GM12878 (cell line): ENCODE measurements around the gene MSX1. TPM values are rescaled to one million over a fixed set of nuclear protein-coding genes. Genes with fewer than 3 reads are reported as not detected.

Source experiments
- ATF7 ChIP-seq: fragments of 450-650 bp; IDR thresholded peaks from 2 replicates; pipeline ENCODE4 v1.6.1; 2016; ENCODE audit warnings: low read depth, mild to moderate bottlenecking
- BCL3 ChIP-seq: IDR thresholded peaks from 2 replicates; pipeline ENCODE4 v1.6.1; 2011; ENCODE audit warnings: borderline replicate concordance, low read depth, mild to moderate bottlenecking, moderate library complexity, low read length; ENCODE audit not compliant: insufficient read depth, poor library complexity, severe bottlenecking
- CBX3 ChIP-seq: fragments of 200-600 bp; sonication (generic); IDR thresholded peaks from 2 replicates; pipeline ENCODE4 v1.6.1; 2016; ENCODE audit warnings: low read depth, borderline replicate concordance
- CEBPZ ChIP-seq: fragments of 150-350 bp; IDR thresholded peaks from 2 replicates; pipeline ENCODE4 v1.6.1; 2016; ENCODE audit warnings: low read depth, low read length
- EZH2 ChIP-seq: IDR thresholded peaks from 2 replicates; pipeline ENCODE4 v1.6.1; 2012; ENCODE audit warnings: low read depth, mild to moderate bottlenecking, control low read depth, inconsistent platforms, low read length, borderline replicate concordance; ENCODE audit not compliant: control insufficient read depth
- MXI1 ChIP-seq: fragments of 150-350 bp; IDR thresholded peaks from 2 replicates; pipeline ENCODE4 v1.6.1; 2011; ENCODE audit warnings: low read depth, mild to moderate bottlenecking, inconsistent platforms, low read length, improper control_type of control experiment
- NR2F1 ChIP-seq: fragments of 450-650 bp; conservative IDR thresholded peaks from 2 replicates; pipeline ENCODE4 v1.6.1; 2017; ENCODE audit warnings: mild to moderate bottlenecking
- RELB ChIP-seq: fragments of 450-650 bp; IDR thresholded peaks from 2 replicates; pipeline ENCODE4 v1.6.1; 2017; ENCODE audit warnings: low read depth, mild to moderate bottlenecking, moderate library complexity
- SP1 ChIP-seq: IDR thresholded peaks from one replicate; pipeline ENCODE4 v1.6.1; 2011; ENCODE audit warnings: low read depth, low read length
- TBL1XR1 ChIP-seq: IDR thresholded peaks from 2 replicates; pipeline ENCODE4 v1.6.1; 2012; ENCODE audit warnings: low read depth, low read length, improper control_type of control experiment
- USF1 ChIP-seq: IDR thresholded peaks from 2 replicates; pipeline ENCODE4 v1.6.1; 2011; ENCODE audit warnings: borderline replicate concordance, low read depth, mild to moderate bottlenecking, moderate library complexity, mixed read lengths, low read length; ENCODE audit not compliant: insufficient read depth; ENCODE audit errors: extremely low read length
- ZNF207 ChIP-seq: fragments of 450-650 bp; IDR thresholded peaks from 2 replicates; pipeline ENCODE4 v1.6.1; 2014; ENCODE audit warnings: antibody characterized with exemption, mild to moderate bottlenecking, borderline replicate concordance
- ZNF384 ChIP-seq: IDR thresholded peaks from 2 replicates; pipeline ENCODE4 v1.6.1; 2012; ENCODE audit warnings: low read depth, mild to moderate bottlenecking, low read length, improper control_type of control experiment, borderline replicate concordance
- polyA plus RNA-seq, 11 experiments: library from polyadenylated mRNA; depleted of rRNA in 4 of 11; unstranded in 6 of 11; stranded (reverse) in 5 of 11; fragments of >200 nt; fragmentation: Nextera tagmentation in 4 of 11; fragmentation: Illumina TruSeq in 1 of 11; extraction: Ambion mirVana in 4 of 11; extraction: Trizol in 1 of 11; gene quantifications; 1 replicate in 1 of 11; 2 replicates in 10 of 11; pipeline versions ENCODE4 v1.2.1 to v1.2.3, GENCODE V29; 2011 to 2016; ENCODE audit warnings: inconsistent platforms in 2 of 11, missing spikeins in 2 of 11, low read depth in 1 of 11
- total RNA-seq, 4 experiments: library from RNA; depleted of rRNA in 3 of 4; stranded (reverse); fragments of >200 nt in 3 of 4; fragmentation: Illumina TruSeq in 1 of 4; extraction: Trizol in 1 of 4; gene quantifications; 2 replicates each; pipeline versions ENCODE4 v1.2.1 to v1.2.3, GENCODE V29; 2013 to 2021

MSX1 gene
- total and polyA plus RNA-seq, 10 of the 15 experiments (the other 5 are each of a cell fraction or from before 2014, with no cell fraction given) = 0.04 to 0.56 (median 0.15) TPM; not detected in 2

- TF ChIP-seq CEBPZ = no peak
- TF ChIP-seq BCL3 = no peak
- no peak for TF ChIP-seq SP1
- TF ChIP-seq CBX3 = no peak
- no peak for TF ChIP-seq EZH2
- TF ChIP-seq ZNF384 = no peak
- no peak for TF ChIP-seq ZNF207
- TF ChIP-seq MXI1 = no peak
- no peak for TF ChIP-seq TBL1XR1
- no peak for TF ChIP-seq ATF7
- TF ChIP-seq NR2F1 = no peak
- no peak for TF ChIP-seq RELB
- TF ChIP-seq USF1 = no peak
- TF ChIP-seq, all 136 proteins: peak for 0
Observed at GRCh38 chr4:4875147-4875546, 15.7 kb downstream of the MSX1 start (continued).
